Iris pigment epithelial cell (primary cell): ENCODE data around the gene NF2.

Source experiments
- DNase-seq: peaks from one replicate; pipeline ENCODE4 v3.0.0-alpha.2; 2011; ENCODE audit warnings: low read depth

The NF2 gene

DNA sequence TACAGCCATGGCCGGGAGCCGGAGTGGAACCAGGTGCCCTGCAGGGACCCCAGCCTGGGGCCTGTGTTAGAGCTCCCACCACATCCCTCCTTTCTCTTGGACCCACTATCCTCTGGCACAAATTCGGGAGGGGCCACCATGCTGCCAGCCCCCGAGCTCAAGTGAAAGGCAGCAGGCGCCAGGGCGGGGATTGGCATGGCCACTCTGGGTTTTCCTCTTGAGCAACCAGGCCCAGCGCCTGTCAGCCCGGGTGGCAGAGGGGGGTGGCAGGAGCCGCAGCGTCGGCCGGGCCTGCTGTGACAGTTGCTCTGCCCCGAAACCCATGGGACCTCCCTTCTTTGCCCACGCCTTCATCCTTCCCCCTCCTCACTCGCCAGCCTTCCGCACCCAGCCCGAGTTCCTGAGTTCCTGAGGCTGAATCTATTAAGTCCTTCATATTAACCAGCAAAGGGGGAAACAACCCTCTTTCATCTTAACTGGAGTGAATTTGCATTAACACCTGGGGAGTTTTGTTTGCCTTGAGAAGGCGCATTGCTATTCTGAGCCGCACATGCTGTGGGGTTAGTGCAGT, 99.6 kb downstream of the NF2 start:
- DNase-seq = no peak

DNA sequence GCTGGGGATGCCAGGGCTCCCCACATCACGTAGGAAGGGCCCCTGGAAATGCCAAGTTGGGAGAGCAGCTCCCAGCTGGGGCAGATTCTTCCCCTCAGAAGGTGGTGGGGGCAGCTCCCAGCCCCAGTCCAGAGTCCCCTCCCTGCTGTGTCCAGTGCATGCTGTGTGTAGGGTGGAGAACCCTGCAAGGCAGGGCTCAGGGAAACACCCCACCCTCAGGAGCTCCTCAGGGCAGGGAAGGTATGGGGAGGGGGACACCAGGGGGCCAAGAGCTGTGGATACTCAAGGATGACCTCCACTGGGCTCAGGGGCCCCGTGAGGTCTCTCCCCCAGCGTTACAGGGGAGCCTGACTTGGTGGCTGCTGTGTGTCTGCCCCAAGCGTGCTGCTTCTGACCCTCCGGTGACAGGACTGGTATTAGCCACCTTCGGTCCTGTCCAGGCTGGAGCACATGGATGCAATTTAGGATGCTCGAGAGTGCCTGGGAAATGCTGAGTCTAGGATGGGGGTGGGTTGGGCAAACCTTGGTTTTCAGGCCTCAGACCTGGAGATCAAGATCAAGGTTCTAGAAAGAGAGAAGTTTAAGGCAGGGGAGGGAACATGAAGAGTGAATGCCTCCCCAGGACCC, 100.2 kb downstream of the NF2 start:
- no peak for DNase-seq

DNA sequence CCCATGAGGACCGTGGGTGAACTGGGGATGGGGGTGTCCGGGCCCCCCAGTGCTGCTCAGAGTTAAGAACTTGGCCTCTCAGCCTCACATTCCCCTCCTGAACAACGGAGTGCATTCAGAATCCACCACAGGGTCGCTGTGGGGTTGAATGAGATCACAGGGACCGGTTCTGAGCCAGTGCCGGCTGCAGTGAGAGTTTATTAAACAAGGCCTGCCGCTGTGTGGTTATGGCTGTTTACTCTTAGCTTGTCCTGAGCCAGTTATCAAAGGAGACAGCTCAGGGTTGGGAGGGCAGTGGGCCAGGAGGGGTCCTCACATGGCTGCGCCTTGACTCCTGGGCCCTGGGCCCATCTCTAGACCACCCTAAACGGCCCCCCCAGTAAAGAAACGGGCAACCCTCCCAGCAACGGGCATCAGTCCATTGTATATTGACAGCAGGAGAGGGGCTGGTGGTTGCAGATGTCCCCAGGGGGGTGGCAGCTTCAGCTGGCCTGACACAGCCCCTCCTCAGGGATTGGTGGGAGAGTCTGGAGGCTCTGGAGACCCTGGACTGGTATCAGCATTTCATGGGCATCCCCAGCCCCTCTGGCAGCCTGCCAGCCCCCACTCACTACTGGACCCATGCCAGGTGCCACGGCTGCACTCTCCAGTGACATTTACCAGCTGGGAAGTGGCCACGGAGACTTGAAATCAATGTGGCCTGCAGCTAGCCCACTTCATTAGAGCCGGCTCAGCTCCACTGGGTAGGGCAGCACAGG, 101.3 kb downstream of the NF2 start:
- DNase-seq = peak; percentile 76

DNA sequence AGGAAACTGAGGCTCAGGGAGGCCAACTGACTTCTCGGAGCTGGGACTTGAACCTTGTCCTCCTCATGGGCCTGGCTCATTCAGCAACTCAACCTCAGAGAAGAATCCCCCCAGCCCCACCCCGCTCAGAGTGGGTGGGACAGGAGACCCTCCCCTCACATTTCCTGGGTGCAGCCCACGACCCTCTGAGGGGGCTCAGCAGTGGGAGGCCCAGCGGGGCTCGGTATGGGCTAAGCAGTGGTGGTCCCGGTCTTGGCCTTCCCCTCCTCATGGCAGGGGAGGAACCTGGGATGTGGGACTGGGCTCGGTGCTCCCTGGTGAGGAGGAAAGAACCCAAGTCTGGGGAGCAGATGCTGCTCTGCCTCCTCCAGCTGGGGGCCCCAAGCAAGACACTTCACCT, 102.2 kb downstream of the NF2 start:
- DNase-seq = no peak

DNA sequence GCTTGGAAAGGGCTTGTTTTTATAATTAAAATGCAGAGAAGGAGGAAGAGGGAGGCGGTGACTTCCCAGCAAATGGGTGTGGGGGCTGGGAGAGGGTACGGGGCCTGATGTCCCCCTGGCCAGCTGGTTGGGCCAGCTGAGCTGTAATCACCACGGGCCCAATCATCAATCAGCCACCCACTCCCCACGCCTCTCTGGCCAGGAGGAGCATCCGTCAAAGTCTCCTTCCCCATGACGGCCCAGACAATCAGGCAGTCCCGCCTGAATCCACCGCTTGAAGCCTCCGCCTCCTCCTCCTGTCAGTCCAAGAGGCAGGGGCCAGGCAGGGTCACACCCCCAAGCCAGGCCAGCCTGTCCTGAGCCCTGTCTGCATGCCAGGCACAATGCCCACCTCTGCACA, 103.1 kb downstream of the NF2 start:
- DNase-seq = no peak

DNA sequence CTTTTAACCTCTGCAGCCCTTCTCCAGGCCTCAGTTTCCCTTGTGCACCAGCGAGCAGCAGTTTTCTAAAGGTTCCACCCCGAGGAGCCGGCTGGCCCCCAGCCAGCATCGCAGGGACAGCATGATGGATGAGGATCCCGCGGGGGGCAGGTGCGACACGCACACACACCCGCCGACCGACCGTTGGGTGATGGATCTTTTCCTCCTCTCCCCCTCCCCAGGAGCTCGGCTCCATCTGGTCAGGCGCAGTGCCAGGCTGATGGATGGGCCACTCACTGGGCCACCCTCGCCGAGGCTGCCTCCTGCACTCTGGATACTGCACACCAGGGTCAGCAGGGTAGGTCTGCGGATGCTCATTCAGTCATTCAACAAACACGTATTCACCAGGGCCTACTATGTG, 103.6 kb downstream of the NF2 start:
- DNase-seq = no peak

DNA sequence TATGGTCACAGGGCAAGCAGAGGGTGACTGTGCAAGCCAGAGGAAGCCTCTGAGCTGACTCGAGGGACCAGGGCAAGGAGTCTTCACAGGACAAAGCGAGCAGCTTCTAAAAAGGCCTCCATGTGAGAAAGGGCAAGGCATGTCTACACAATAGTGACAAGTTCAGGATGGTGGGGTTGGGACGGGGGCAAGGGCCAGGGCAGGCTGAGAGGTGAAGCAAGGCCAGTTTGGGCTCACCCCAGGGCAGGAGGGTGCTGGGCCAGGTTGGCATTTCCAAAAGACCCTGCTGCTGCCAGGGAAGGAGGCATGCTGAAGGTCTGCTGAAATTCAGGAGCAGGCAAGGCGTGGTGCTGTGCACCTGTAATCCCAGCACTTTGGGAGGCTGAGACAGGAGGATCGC, 104.0 kb downstream of the NF2 start:
- DNase-seq = no peak

DNA sequence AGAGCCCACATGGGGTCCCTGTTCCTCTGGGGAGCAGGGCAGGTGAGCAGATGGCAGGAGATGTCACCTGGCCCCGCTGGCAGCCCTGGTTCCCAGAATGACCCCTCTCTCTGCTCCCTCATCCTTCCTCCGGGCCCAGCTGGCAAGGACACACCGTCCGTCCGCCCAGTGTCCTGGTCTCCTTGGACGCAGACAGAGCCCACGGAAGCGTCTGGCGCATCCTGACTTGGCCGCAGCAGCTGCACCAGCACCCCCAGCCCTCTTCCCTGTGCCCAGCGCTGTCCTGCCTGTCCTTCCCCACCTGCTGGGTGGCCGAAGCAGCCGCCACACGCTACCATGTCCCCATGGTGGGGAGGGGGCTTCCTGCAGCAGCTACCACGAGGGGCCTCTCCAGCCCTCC, 106.8 kb downstream of the NF2 start:
- no peak for DNase-seq

DNA sequence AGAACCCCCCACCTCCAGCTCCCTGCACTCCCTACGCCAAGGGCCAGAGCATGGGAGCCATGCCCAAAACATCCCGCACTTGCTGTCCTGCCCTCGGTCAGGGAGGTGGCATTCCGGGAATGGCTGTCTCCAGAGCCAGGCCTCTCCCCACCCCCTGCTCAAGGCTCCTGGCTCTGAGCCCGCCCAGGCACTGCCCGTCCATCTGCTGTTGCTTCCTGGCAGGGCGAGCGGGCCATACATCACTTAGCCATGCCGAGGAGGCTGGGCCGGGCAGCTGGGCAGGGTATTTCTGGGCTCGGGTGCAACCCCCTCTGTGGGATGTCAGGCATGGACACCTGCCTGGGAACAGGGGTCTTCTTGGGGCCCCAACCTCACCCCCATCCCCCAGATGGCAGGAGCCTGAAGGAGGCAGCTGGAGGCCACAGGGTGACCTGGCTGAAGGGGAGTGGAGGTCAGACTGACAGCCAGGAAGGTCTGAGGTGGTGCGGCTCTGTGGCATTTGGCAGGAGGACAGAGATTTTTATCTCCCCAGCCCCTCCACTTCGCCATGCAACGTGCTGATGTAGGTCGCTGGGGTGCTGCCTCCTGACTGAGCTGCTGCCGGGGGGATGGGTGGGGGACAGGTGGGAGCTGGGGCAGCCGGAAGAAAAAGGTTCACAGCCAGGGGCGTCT, 107.6 kb downstream of the NF2 start:
- DNase-seq = no peak

DNA sequence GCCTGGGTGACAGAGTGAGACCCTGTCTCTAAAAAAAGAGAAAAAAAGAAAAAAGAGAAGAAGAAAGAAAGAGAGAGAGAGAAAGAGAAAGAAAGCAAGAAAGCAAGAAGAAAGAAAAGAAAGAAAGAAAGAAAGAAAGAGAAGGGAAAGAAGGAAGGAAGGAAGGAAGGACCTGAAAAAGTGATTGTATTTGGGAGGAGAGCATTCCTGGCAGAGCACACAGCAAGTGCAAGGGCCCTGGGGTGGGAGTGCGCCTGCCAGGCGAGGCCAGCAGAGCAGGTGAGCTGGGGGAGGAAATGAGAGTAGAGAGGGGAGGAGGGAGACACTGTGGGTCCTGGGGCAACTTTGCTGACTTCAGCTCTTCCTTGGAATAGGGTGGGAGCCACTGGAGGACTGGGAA, 108.7 kb downstream of the NF2 start:
- DNase-seq = no peak

DNA sequence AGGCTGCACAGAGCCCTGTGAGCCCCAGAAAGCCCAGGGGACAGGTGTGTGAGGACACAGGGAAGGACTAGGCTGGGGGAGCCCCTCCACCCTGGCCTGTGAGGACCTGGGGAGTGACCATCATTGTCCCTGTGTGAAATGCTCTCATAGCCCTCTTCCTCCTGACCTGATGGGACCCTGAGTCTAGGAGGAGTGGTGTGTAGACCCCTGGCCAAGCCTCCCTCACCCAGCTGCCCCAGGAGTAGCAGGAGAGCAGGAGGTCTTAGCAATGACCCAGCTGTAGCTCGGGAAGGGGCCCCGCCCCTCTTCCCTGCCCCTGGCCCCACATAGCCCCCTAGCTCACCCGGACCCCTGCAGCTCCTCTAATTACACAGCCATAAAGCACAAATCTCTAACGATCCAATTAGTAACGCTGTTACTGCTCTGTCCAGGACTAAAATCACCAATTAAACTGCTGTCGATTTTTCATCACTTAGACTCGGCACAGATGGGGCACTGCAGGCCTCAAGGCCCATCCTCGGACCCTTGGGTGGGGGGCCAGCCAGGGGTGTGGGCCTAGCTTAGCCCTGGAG, 109.8 kb downstream of the NF2 start:
- no peak for DNase-seq

DNA sequence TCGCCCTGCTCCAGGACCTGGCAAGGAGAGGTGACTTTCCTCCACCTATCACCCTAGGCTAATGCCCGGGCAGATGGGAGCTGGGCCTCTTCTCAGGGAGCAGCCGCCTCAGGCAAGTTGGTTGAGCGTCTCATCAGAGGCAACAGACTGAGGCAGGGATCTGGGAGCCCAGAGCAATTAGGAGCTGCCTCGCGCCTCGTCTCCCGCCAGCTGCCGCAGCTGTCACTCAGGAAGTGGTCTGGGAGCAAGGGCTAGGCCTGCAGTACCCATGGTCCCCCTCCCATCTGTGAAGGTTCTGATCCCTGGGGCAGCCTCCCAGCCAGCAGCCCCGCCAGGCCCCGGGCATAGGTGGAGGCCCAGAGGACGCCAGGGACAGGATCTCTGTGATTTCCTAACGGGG, 111.8 kb downstream of the NF2 start:
- no peak for DNase-seq

DNA sequence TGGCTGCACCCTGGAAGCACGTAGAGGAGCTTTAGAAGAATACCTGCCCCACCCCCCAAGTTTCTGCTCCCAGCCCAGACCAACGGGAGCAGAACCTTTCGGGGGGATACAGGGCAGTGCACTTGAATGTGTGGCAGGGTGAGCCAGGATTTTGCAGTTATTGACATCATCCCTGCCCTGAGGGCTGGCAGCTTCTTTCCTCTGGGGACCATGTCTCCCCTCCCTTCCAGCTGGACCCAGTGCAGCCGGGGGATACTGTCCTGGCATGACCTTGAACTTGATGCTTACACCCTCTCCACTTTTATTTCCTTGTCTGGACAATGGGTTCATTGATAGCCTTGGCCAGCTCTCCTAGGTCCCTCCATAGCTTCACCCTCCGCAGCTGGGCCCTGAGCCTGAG, 112.3 kb downstream of the NF2 start:
- DNase-seq = no peak

DNA sequence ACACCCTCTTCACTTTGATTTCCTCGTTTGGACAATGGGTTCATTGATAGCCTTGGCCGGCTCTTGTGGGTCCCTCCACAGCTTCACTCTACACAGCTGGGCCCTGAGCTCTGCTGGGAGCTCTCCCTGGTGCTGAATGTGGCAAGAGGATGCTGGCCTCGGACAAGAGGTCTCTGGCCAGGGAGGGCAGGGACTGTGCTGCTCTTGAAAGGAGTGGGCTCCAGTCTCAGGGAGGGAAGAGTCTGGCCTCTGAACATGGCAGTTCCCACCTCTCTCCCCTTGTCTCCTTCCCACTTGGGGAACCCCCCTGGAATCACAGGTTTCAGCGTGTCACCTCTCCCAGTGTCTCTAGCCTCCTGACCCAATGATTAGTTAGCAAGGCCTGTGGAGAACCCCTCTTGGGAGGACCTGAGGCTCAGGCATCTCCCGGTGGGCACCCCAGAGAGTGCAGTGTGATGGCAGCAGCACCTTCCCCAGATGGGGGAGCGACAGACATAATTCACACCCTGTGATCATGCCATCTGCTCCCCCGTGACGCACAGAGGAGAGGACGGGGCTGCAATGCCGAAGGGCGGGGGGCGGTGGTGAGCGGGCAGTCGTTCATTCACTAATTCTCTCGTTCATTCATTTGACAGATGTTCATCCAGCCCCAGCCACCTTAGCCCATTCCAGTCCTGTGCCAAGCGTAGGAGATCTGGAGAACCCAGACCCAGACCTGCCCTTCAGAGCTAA, 113.5 kb downstream of the NF2 start:
- DNase-seq = peak; percentile 75

DNA sequence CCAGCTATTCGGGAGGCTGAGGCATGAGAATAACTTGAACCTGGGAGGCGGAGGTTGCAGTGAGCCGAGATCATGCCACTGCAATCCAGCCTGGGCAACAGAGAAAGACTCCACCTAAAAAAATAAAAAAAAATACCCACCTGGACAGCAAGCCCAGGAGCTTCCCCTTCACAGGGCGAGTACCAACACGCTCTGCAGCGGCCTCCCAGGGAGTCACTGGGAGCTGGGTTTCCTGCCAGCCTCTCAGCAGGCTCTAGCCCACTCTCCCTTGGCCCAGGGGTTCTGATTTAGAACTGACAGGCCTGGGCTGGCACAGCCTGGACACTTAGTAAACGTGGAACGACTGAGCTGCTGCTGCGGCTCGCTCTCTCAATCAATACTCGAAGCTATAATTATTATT, 114.4 kb downstream of the NF2 start:
- DNase-seq = no peak

DNA sequence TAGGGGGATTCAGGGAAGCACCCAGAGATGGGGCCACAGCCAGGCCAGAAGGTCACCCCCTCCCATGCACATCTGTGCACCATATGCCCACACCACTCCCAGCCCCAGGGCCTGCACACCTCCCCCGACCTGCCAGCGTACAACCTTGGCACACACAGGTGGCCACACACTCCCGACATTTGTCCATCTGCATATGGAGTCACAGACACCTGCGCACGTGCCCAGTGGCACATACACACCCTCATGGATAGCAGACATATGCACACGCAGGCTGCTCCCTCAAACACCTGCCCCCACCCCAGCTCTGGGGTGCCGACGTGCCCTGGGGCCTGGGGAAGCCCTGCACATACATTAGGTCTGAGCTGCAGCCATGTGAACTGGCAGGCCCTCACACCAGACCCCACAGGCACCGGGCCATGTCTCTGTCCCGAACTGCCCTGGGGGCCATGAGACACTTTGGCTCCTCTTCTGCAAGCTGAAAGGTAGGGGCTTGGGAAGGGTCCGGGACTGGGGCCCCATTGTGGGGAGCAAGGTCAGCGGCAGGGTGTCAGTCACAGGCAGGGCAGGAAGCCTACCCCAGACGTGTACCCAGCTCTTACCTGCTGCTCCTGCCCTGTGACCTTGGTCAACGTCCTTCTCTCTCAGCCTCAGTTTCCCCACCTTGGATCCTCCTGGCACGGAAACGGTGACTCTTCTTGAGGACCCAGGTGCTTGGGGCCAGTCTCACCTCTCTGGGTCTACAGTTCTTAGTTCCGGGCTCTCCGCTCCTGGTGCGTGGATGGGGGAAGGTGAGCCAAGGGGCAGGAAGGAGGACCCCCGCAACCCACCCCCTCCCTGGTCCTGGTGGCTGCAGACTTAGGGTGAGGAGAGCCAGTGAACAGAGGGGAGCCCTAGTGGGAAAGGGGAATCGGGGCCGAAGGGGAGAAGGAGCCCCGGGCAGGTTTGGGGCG, 115.8 kb downstream of the NF2 start:
- DNase-seq = no peak

DNA sequence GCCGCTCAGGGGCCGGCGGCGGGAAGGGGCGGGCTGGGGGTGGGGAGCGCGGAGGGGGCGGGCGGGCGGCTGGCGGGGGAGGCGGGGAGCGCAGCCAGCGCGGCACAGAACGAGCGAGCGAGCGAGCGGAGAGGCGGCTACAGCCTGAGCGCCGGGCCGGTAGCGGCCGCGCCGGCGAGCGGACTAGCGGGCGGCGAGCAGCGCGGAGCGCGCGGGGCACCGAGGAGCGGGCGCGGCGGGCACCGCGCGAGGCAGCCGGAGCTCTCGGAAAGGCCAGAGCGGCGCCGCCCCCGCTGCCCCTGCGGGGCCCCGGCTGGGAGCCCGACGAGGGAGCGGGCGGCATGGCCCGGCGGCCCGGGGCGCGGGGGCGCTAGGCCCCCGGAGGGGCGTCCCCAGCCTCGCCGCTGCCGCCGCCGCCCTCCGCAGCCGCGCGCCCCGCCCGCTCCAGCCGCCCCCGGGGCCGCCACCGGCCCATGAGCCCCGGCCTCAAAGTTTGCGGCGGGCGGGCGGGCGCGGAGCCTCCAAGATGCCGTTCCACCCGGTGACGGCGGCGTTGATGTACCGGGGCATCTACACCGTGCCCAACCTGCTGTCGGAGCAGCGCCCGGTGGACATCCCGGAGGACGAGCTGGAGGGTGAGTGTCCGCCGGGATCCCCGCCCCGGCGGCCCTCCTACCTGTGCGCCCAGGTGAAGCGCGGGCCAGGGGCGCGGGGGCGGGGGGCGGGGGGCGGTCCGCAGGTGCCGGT, 116.6 kb downstream of the NF2 start, which contains the start of gene CABP7:
Gene CABP7, plus strand, starts transcription at position 105 of the 747 bp plus-strand sequence. Its CDS starts 422 bp downstream, at position 527.
- DNase-seq = no peak

DNA sequence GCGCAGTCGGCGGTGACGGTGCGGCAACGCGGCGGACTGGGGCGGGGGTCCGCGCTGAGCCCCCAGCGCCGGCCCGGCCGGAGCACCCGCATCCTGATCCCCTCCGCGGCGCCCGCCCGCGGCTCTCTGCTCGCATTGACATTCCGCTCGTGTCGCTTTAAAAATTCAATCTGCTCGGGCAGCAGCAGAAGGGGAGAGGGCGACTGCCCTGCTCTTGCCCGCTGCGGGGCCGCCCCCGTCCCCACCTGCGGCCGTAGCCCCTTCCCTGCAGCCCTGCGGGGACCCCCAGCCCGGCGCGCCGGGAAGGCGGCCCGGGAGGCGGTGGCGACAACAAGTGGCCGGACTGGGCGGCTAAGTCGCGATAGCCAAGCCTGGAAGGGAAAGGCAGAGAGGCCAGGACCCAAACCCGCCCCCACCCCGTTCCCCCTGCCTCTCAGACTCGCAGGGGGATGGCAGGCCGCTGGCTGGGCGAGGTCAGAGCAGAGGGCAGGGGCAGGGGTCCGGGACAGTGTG, 117.4 kb downstream of the NF2 start:
- DNase-seq = no peak

DNA sequence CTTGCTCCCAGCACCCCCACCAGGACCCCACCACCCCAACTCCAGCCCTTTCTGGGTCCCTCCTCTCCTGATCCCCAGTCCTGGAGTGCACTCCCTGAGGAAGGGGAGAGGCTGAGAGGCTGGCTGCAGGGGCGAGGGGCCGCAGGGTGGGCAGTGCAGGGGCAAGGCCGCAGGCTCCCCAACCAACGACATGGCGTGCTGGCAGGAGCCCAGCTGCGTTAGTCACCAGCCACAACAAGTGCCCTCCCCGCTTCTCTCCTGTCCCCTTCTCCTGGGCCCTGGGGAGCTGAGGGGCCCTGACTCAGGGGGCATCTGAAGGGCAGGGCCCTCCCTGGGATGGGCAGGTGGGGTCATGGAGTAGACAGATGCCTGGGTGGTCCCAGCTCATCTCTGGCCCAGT, 118.7 kb downstream of the NF2 start:
- DNase-seq = no peak

DNA sequence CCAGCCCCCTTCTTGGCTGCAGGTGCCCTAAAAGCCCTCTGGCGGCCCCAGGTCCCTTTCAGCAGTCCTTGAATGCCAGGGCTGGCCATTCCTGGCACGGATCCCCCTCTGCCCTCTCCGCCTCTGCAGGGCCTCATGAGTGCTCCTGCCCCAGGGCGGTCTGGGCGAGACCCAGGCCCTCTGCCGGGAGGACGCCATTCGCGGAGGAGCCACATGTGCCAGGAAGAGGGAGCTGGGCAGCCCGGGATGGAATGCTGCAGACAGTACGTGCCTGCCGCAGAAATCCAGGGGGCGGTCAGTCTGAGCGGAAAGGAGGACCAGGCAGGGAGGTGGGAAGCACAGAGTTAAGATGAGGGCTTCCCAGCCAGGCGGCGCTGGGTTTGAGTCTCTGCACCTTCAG, 119.2 kb downstream of the NF2 start:
- no peak for DNase-seq
